ENCODE results near the gene ZDHHC6.
"Not testable (repeated sequence)": the region's sequence is repeated elsewhere in the genome, so short reads cannot be mapped to it uniquely, and the experiment has no call there.

ZDHHC6 gene, protein sequence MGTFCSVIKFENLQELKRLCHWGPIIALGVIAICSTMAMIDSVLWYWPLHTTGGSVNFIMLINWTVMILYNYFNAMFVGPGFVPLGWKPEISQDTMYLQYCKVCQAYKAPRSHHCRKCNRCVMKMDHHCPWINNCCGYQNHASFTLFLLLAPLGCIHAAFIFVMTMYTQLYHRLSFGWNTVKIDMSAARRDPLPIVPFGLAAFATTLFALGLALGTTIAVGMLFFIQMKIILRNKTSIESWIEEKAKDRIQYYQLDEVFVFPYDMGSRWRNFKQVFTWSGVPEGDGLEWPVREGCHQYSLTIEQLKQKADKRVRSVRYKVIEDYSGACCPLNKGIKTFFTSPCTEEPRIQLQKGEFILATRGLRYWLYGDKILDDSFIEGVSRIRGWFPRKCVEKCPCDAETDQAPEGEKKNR

DNA sequence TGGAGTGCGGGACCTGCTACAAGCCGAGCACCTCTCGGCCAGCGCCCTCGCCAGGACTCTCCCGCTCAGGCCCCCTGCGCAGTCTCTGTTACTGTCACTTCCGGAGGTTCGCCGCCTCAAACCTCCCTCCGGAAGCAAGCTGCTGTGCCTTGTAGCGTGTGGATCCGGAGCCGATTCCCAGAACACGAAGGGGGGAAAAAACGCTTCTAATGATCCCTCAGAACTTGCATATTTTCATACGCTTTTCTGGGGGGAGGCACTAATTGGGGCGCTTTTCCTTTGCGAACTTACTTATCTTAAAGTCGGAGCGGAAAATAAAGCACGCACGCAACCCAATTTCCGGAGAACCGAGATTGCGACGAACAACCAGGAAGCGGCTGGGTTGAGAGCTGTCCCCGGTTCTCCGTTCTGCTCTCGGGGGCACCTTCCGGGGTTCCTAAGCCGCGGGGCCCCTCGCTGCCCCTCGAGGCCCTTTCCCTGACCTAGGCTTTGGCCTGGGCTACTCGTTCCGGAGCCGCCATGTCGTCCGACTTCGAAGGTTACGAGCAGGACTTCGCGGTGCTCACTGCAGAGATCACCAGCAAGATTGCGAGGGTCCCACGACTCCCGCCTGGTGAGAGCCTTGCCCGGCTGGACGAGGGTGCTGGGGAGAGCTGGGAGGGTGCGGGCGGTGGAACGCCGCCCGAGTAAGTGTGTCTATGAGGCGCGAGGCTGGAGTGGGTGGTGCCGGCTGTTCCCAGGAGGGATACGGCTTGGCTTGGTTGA lies at the start of gene ZDHHC6, which contains the start of gene VTI1A:
Gene ZDHHC6 (minus strand): TSS at position 60 of the 765 bp plus-strand sequence. CDS start 1,478 bp downstream, outside the sequence.
Gene VTI1A (plus strand): TSS at position 361 of the 765 bp plus-strand sequence. CDS start 159 bp downstream, at position 520.
- DNase-seq (ENCODE audit: low spot score) = peak; percentile 90

DNA sequence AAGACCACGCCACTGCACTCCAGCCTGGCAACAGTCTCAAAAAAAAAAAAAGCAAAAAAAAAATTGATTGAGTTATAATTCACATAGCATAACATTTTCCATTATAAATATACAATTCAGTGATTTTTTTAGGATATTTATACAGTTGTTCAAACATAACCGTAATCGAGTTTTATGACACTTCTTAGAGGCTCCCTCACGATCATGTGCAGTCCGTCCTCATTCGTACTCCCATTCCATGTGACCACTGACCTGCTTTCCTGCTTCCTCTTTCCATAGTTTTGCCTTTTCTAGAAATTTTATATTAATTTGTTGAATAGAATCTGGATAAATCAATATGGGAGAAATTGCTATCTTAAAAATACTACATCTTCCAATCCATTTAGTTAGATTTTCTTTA lies 46.0 kb upstream of the ZDHHC6 start:
- DNase-seq (ENCODE audit: low spot score) = no peak

DNA sequence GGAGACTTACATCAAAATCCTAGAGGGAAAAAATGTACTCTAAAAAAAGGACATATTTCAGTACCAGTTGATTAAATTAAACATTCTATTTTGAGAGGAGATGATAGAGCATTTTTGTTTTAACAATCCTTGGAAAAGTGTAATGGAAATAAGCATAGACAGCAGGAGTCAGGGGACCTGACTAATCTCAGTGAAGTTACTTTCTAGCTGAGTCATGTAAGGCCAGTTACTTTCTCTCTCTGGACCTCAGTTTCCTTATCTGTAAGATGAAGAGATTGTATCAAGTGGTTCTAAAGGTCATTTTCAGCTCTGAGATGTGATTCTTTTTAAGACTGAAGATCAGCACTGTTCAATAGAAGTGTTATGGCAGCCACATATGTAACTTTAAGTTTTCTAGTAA lies 44.4 kb upstream of the ZDHHC6 start:
- peak; percentile 44 for DNase-seq (ENCODE audit: low spot score)

DNA sequence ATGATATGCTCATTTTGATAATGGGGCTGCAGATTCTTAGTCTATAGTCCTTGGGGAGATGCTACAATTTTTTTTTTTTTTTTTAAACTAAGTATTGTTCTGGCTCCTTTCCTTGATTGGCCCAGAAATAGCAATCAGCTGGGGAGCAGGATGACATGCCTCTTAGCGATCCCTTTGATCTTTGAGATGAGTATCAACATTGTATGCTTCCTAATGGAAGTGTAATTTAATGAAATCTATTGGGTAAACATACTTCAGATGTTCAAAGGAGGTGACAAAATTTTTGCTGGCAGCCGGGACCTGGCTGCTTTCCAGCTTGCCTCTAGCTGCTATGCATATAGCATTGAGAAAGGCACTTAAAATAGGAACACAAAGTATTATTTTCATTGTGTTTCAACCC lies 43.8 kb upstream of the ZDHHC6 start:
- peak; percentile 85 for DNase-seq (ENCODE audit: low spot score)

DNA sequence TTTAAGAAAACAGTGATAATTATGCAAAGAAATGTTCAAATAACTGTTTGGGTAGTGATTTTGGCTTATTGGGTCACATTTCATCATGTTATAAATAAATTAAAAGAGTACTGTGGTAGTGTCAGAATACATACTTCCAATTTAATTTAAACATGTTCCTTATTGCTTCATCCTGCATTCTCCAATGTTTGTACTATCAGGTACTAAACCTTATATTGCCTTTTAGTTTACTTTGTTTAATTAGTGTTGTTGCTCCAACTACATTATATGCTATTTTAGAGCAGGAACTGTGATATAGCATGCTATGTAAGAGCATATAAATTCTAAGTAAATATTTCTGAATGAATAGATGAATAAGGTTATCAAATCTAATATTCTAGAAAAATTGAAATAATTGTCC lies 41.2 kb upstream of the ZDHHC6 start:
- no peak for DNase-seq (ENCODE audit: low spot score)

DNA sequence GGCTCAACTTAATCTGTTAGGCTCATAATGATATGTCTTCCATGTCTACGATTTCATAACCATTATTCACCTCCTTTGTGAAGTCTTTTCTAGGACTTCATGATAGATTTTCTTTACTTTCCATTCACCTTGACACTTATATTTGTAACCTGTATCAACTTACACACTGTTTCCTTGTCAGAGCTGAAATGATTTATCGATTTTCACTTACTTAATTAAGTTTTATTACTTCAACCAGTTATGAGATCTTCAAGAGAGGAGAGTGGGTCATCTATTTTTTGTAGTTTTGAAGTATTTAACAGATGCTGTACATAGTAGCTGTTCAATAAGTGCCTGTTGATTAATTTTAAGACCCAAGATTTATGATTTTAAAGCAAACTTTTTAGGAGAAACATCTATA lies 37.7 kb upstream of the ZDHHC6 start:
- no peak for DNase-seq (ENCODE audit: low spot score)

DNA sequence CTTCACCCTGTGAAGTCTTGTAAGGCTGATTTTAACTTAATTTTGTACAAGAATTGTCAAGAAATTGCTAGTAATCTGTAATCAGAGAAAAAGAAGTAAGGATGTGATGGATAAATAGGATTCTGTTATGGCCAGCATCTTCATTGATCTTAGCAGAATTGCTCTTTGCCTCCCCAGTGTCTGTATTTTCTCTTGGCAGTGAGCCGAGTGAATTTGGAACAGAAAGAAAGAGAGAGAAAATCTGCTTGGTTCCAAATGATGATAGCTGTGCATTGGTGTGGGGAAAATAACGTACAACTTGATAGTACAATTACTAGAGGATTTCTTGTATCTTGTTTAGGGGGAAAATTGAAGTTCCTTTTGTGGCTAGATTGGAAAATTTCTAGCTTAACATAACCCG lies 34.9 kb upstream of the ZDHHC6 start:
- no peak for DNase-seq (ENCODE audit: low spot score)

DNA sequence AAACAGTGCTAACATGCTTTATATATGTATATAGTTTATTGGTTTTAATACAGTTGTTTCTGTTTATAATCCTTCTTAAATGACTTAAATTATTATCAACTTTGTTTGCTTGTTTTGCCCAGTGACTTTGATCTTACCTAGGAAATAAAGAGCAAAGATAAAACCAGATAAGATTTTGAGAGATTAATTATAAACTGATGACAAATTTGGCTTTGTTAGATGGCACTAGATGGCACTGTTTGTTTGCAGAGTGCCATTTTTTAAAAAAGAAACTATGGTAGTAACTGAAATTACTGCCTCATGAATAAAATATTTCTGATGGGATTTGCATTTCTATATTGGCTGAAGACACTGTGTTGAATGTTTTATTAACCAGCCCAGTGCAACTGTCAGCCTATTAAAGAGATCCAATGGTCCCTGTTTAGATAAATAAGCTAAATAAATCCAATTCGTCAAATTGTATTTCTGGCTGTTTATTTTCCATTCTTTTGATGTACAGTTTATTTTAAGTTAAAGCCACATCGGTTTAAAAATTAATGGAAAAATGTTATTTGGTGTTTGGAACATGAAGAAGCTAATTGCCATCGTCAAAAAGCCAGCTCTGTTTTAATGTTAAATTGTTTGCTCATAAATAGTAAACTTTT lies 29.0 kb upstream of the ZDHHC6 start:
- no peak for DNase-seq (ENCODE audit: low spot score)

DNA sequence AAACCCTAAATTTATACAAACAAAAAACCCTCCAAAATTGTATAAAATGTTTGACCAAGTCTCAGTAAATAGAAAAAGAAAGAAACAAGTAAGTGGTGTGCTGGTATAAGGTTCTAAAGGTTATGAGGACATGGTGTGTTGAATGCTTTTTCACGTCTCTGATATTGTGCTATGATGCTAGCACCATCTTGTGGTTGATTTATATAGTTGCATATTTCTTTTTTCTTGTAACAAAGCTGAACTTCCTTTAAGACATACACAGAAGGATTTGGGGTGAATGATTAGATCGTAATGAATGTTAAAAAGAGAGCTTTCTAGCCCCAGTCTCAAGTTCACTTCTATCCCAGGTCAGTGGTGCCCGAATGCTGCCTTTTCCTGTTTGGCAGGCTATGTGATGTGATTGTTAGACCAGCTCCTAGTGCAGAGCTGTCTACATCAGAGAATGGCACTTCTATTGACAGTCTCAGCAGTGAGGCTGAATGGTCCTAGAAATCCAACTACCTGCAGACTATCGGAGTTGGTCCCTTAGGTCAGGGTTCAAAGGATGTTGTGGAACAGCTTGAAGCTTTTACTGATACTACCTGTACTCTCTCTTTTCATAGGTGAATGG lies 25.3 kb upstream of the ZDHHC6 start:
- peak; percentile 69 for DNase-seq (ENCODE audit: low spot score)

DNA sequence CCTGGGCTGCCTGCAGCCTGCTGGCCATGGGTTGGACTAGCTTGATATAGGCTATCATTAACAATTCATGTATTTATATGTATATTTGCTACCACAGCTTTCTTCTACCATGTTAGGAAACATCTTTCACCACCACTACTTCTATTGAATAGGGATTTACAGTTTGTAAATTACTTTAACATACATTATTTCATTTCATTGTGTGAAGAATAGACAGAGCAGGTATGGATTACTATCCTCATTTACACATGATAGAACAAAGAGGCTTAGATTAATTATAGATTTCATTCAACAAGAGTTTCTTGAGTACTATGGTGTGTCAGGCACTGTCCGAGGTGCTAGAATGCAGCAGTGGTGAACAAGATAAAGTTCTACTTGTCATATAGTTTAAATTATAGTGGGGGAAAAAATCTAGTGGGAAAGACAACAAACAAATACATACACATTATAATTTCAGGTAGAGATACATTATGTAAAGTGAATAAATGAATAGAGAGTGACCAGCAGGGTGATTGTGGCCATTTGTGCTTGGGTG lies 20.9 kb upstream of the ZDHHC6 start:
- no peak for DNase-seq (ENCODE audit: low spot score)

DNA sequence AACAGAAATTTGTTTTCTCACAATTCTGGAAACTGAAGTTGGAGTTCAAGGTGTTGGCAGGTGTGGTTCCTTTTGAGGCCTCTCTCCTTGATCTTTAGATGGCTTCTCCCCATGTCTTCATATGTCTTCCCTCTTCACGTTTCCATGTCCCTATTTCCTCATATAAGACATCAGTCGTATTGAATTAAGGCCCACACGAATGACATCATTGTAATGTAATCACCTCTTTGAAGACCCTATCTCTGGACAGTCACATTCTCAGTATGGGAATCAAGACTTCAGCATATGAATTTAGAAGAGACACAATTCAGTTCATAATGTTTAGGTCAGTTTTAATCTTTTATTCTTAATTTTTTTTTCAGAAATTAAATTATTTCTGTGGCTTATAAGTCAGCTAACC lies 20.1 kb upstream of the ZDHHC6 start:
- DNase-seq (ENCODE audit: low spot score) = no peak

DNA sequence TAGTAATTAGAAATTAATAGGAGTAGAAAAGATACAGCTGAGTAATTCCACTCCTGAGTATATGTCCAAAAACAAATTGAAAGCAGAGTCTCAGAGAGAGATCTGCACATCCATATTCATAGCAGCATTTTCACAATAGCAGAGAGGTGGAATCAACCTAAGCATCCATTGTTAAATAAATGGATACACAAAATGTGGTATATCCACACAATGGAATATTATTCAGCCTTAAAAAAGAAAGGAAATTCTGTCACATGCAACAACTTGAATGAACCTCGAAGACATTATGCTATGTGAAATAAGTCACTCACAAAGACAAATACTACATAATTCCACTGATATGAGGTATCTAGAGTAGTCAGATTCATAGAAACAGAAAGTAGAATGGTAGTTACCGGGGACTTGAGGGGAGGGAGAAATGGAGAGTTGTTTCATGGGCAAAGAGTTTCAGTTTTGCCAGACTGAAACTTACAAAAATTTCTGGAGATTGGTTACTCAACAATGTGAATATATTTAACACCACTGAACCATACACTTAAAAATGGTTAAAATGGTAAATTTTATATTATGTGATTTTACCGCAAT lies 18.7 kb upstream of the ZDHHC6 start:
- no peak for DNase-seq (ENCODE audit: low spot score)

DNA sequence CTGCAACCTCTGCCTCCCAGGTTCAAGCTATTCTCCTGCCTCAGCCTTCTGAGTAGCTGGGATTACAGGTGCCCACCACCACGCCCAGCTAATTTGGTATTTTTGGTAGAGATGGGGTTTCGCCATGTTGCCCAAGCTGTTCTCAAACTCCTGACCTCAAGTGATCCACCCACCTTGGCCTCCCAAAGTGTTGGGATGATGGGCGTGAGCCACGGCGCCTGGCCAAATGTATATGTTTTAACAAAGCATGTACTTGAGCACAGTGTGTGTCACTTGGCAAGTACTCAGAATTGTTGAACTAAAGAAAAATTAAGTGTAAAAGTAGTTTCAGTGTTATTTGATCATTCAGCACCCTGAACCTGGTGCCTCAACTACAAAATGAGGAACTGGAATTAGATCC lies 17.4 kb upstream of the ZDHHC6 start:
- DNase-seq (ENCODE audit: low spot score) = not testable (repeated sequence)

DNA sequence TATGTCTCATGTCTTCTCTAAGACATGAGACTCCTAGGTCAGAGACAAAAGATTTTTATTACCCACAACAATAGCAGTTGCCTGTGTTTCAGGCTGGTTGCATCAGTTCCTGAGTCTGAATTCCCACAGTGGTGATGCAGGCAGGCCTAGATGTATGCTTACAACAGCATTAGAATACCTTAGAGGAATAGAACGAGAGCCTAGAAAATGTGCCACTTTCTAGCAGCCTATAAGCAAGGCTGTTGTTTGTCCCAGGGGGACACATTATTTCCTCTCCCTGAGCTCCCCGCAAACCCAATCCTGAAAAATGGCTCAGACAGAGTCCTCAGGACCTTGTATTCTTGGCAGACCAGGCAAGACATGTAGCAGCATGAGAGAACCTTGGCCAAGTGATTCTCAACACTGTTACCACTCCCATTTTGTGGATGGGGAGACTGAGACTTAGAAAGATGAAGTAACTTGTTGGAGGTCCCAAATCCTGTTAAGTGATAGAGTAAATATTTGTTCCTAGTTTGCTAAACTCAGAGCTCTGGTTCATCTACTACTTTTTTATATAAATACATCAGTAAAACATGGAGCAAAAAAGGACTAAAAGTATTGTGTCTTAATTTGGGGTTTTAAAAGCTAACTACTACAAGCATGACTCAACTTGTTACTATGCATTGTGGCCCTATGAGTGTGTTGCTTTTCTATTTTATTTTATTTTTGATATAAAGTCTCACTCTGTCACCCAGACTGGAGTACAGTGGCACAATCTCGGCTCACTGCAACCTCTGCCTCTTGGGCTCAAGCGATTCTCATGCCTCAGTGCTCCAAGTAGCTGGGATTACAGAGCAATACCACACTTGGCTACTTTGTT lies 14.5 kb upstream of the ZDHHC6 start:
- DNase-seq (ENCODE audit: low spot score) = peak; percentile 70

DNA sequence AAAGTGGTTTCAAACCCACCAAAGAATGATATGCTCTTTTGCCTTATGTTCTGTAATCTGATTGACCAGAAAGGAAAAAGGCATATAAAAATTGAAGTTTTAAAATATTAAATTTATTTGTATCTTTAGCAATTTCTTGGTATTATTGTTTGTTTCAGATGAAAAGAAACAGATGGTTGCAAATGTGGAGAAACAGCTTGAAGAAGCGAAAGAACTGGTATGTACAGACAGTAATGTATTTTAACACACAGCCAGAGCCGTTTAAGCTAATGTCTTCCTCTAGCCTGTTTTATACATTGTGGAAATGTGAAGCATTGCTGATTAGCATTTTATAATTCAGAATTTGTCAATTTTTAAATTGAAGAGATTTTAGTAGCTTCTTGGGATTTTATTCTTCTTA lies 13.7 kb upstream of the ZDHHC6 start:
- no peak for DNase-seq (ENCODE audit: low spot score)

DNA sequence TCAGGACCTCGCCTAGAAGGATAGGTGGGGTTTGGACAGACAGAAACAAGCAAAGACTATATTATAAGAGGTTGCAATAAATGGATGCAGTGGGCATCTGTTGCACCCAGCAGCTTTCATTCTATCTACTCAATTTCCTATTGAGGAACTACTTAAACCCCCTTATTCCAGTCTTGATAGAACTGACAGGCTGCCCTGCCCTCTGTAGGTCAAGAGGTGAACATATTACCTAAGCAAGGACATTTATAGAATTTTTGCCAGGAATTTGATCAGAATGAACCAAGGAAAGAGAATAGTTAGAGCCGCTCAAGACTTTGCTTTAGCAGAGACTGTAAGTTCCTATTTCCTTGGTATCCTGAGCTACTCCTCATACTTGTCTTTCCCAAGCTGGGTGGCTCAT lies 9.8 kb upstream of the ZDHHC6 start:
- DNase-seq (ENCODE audit: low spot score) = no peak

DNA sequence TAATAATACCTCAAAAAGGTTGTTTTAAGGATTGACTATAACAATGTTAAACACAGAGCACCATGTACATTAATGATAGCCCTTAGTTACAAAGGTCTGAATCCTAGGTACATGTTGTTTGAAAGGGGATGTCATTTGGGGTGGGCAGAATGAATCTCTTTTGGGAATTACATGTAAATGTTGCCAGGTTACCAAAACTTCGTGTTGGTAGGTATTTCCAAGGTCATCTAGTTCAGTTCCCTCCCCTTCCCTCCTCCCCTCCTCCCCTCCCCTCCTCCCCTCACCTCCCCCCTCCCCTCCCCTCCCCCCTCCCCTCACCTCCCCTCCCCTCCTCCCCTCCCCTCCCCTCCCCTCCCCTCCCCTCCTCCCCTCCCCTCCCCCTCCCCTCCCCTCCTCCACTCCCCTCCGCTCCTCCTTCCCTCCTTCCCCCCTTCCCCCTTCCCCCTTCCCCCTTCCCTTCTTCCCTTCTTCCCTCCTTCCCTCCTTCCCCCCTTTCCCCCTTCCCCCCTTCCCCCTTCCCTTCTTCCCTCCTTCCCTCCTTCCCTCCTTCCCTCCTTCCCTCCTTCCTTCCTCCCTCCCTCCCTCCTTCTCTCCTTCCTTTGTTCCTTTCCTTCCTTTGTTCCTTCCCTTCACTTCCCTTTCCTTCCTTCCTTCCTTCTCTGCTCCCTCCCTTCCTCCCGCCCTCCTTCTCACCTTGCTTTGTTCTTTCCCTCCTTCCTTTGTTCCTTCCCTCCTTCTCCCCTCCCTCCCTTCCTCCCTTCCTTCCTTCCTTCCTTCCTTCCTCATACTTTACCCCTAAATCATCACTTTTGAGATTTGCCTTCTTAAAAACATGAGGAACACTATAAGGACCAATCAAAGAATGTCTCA lies 8.4 kb upstream of the ZDHHC6 start:
- no peak for DNase-seq (ENCODE audit: low spot score)

DNA sequence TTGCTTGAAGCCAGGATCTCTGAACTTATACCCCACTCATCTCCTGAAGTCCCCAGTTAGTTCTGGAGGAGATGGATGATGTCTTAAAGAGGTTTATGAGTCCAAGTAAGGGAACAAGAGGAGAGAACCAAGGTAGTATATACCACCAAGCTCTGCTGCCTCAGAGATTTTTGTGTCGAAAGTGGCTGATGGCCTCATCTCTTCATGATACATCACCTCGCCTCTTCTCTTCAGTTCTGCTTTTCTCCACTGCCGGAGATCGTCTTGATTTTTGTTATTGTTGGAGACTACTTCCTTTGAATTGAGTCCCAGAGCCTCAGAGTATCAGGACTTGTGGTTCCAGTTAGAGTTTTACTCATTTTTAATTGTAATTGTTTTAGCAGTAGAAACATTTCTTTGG lies 2.2 kb upstream of the ZDHHC6 start:
- DNase-seq (ENCODE audit: low spot score) = no peak

DNA sequence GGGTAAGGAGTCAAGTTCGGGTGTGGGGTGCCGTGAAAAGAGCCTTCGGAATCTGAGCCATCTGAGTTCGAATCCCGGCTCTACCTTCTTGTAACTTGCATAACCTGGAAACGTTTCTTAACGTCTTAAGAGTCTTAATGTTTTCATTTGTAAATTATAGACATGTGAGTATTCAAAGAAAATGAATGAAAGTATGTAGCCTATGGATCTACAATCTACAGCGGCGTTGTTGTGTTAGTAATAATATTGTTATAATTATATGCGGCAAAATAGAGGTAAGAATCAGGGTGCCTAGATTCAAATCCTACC lies 860 bp upstream of the ZDHHC6 start:
- DNase-seq (ENCODE audit: low spot score) = no peak
